NCI-H774 (cell line): ENCODE measurements around the gene CLTB.

Experiments used
- DNase-seq: peaks from one replicate; lab custom pipeline; 2025; lab: John Stamatoyannopoulos, UW

CLTB gene

GRCh38 chr5:176352116-176352878, 64.0 kb downstream of the CLTB start:
- DNase-seq, result no peak

GRCh38 chr5:176350416-176350815, 65.9 kb downstream of the CLTB start:
- no peak for DNase-seq

- no peak for DNase-seq
Observed at GRCh38 chr5:176342766-176343458, 73.4 kb downstream of the CLTB start.
